Nephron (organoid): Measurements from ENCODE around the gene CRISPLD2.
A peak's percentile ranks its signal among the peaks of the same experiment; 100 is the strongest.

Experiments used
- H3K27ac Mint-ChIP-seq, 3 experiments: 2 replicates each; pipeline ENCODE4 v1.8.0; 2020; ENCODE audit warnings: mixed read lengths in 3 of 3, mild to moderate bottlenecking in 2 of 3, moderate library complexity in 1 of 3
- H3K27me3 Mint-ChIP-seq: 2 replicates; pipeline ENCODE4 v1.8.0; 2021; ENCODE audit warnings: low read depth, mild to moderate bottlenecking, moderate library complexity, mixed read lengths
- H3K36me3 Mint-ChIP-seq: 2 replicates; pipeline ENCODE4 v1.8.0; 2020; ENCODE audit warnings: low read depth, mixed read lengths
- H3K4me1 Mint-ChIP-seq: 2 replicates; pipeline ENCODE4 v1.8.0; 2020; ENCODE audit warnings: mixed read lengths
- H3K4me3 Mint-ChIP-seq, 3 experiments: 2 replicates each; pipeline ENCODE4 v1.8.0; 2020; ENCODE audit warnings: mild to moderate bottlenecking in 3 of 3, mixed read lengths in 3 of 3, moderate library complexity in 2 of 3
- H3K9me3 Mint-ChIP-seq: 2 replicates; pipeline ENCODE4 v1.8.0; 2020; ENCODE audit warnings: mixed read lengths
- CTCF ChIP-seq, 3 experiments: fragments of 200-600 bp; sonication (generic); IDR thresholded peaks; one replicate each; pipeline ENCODE4 v1.5.0; 2021; ENCODE audit warnings: antibody characterized with exemption in 3 of 3; ENCODE audit not compliant: unreplicated experiment in 3 of 3

CRISPLD2 gene

GRCh38 chr16:84821728-84822689 lies 2.2 kb downstream of the CRISPLD2 start:
- H3K4me1 Mint-ChIP-seq, result peaks cover 40% of the 10 kb centered on the region
- peak overlapping the region; percentile 87 to 88 (median 87) for H3K4me3 Mint-ChIP-seq
- peaks cover 51% of the 10 kb centered on the region for H3K27me3 Mint-ChIP-seq
- no peak for TF ChIP-seq CTCF (IDR thresholded peaks at IDR 0.05; ENCODE audit: unreplicated experiment in 3 of 3)
- no peaks in the 10 kb centered on the region for H3K36me3 Mint-ChIP-seq
- H3K9me3 Mint-ChIP-seq, result no peaks in the 10 kb centered on the region
- peak overlapping the region; percentile 41 to 59 (median 59) for H3K27ac Mint-ChIP-seq

GRCh38 chr16:84822990-84823389 lies 3.2 kb downstream of the CRISPLD2 start:
- H3K4me3 Mint-ChIP-seq, result peak overlapping the region in 2 of 3 experiments; percentile 45 to 51
- no peaks in the 10 kb centered on the region for H3K36me3 Mint-ChIP-seq
- H3K27ac Mint-ChIP-seq, result peak overlapping the region in 2 of 3 experiments; percentile 41 to 59
- no peaks in the 10 kb centered on the region for H3K9me3 Mint-ChIP-seq
- peaks cover 51% of the 10 kb centered on the region for H3K27me3 Mint-ChIP-seq
- H3K4me1 Mint-ChIP-seq, result peaks cover 49% of the 10 kb centered on the region
- no peak for TF ChIP-seq CTCF (IDR thresholded peaks at IDR 0.05; ENCODE audit: unreplicated experiment in 3 of 3)

- Mint-ChIP-seq H3K4me3 (no peak overlapping the region), H3K27ac (peak overlapping the region in 1 of 3 experiments; percentile 41), H3K36me3 (no peaks in the 10 kb centered on the region), H3K9me3 (no peaks in the 10 kb centered on the region), H3K27me3 (peaks cover 50% of the 10 kb centered on the region), H3K4me1 (peaks cover 52% of the 10 kb centered on the region)
- TF ChIP-seq CTCF (IDR thresholded peaks at IDR 0.05; ENCODE audit: unreplicated experiment in 3 of 3), result no peak
These were observed 3.7 kb downstream of the CRISPLD2 start for GRCh38 chr16:84823484-84823883.

- peaks cover 47% of the 10 kb centered on the region for H3K27me3 Mint-ChIP-seq
- H3K9me3 Mint-ChIP-seq, result no peaks in the 10 kb centered on the region
- H3K36me3 Mint-ChIP-seq, result no peaks in the 10 kb centered on the region
- no peak for TF ChIP-seq CTCF (IDR thresholded peaks at IDR 0.05; ENCODE audit: unreplicated experiment in 3 of 3)
- H3K4me1 Mint-ChIP-seq, result peaks cover 56% of the 10 kb centered on the region
- H3K4me3 Mint-ChIP-seq, result no peak overlapping the region
- peak overlapping the region in 2 of 3 experiments; percentile 8 to 19 for H3K27ac Mint-ChIP-seq
These were observed 4.1 kb downstream of the CRISPLD2 start for GRCh38 chr16:84823926-84824325.

- TF ChIP-seq CTCF (IDR thresholded peaks at IDR 0.05; ENCODE audit: unreplicated experiment in 3 of 3), result no peak
- H3K4me3 Mint-ChIP-seq, result no peak overlapping the region
- peak overlapping the region; percentile 39 to 82 (median 75) for H3K27ac Mint-ChIP-seq
- peaks cover 50% of the 10 kb centered on the region for H3K4me1 Mint-ChIP-seq
- peaks cover 31% of the 10 kb centered on the region for H3K27me3 Mint-ChIP-seq
- no peaks in the 10 kb centered on the region for H3K36me3 Mint-ChIP-seq
- H3K9me3 Mint-ChIP-seq, result no peaks in the 10 kb centered on the region
These were observed 6.2 kb downstream of the CRISPLD2 start for GRCh38 chr16:84825896-84826557.
